ENCODE measurements around the gene TOX2.

DNA sequence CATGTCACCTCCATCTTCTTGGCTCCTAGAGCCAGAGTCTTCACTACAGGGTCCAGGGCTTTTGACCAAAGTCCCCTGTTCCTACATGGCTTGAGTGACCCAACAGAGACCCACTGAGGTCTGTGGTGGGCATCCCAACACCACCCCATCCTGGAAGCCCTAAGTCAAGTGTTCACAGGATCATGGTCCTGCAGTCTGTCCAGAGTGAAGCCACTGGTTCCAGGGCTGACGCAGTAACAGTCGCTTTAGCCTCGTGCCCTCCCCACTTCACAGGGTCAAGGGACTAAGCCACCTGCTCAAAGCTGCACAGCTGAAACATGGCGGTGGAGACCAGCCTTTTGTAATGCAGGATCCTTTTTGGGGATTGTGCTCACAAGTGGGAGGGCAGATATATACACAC lies 138.4 kb downstream of the TOX2 start:
- TF ChIP-seq, protein P1, sequence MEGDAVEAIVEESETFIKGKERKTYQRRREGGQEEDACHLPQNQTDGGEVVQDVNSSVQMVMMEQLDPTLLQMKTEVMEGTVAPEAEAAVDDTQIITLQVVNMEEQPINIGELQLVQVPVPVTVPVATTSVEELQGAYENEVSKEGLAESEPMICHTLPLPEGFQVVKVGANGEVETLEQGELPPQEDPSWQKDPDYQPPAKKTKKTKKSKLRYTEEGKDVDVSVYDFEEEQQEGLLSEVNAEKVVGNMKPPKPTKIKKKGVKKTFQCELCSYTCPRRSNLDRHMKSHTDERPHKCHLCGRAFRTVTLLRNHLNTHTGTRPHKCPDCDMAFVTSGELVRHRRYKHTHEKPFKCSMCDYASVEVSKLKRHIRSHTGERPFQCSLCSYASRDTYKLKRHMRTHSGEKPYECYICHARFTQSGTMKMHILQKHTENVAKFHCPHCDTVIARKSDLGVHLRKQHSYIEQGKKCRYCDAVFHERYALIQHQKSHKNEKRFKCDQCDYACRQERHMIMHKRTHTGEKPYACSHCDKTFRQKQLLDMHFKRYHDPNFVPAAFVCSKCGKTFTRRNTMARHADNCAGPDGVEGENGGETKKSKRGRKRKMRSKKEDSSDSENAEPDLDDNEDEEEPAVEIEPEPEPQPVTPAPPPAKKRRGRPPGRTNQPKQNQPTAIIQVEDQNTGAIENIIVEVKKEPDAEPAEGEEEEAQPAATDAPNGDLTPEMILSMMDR (IDR thresholded peaks at IDR 0.05): no peak
- TF ChIP-seq POLR2A (IDR thresholded peaks at IDR 0.05): no peak
